Measurements from ENCODE around the gene ARL8B. TPM values are rescaled to one million over a fixed set of nuclear protein-coding genes. Genes with fewer than 3 reads are reported as not detected.
"Not testable (repeated sequence)": the region's sequence is repeated elsewhere in the genome, so short reads cannot be mapped to it uniquely, and the experiment has no call there.

The ARL8B gene
- total RNA-seq, 4 donors from 2014 or later, result 22.8 to 80.2 (median 51.2) TPM

DNA sequence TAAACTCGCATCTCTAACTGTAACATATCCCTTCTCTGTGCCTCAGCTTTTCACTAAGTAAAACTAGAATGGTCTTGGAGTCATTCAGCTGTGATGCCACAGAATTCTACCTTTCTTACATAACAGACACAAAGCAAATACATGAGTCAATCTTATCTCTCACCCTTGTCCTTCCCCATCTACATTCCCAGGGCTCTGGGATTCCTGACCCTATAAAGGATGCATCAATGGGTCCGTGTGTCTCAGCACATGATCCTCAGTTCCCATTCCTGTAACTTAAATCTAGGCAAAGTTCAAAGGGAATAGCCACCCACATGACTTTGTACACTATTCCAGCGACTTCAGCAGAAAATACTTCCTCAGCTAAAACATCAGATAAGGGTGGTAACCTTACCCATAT is 11.8 kb upstream of the ARL8B start:
- TF ChIP-seq, protein P1, sequence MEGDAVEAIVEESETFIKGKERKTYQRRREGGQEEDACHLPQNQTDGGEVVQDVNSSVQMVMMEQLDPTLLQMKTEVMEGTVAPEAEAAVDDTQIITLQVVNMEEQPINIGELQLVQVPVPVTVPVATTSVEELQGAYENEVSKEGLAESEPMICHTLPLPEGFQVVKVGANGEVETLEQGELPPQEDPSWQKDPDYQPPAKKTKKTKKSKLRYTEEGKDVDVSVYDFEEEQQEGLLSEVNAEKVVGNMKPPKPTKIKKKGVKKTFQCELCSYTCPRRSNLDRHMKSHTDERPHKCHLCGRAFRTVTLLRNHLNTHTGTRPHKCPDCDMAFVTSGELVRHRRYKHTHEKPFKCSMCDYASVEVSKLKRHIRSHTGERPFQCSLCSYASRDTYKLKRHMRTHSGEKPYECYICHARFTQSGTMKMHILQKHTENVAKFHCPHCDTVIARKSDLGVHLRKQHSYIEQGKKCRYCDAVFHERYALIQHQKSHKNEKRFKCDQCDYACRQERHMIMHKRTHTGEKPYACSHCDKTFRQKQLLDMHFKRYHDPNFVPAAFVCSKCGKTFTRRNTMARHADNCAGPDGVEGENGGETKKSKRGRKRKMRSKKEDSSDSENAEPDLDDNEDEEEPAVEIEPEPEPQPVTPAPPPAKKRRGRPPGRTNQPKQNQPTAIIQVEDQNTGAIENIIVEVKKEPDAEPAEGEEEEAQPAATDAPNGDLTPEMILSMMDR (IDR thresholded peaks at IDR 0.05), result no peak
- no peak for TF ChIP-seq POLR2A (IDR thresholded peaks at IDR 0.05)
- H3K4me1 ChIP-seq, result no peaks in the 10 kb centered on the region
- H3K9me3 ChIP-seq, result no peaks in the 10 kb centered on the region
- H3K36me3 ChIP-seq, result no peaks in the 10 kb centered on the region
- H3K4me3 ChIP-seq, result no peak overlapping the region
- intact Hi-C loops (cut with DNase I; ENCODE audit: low total_unique reads), result no loop called here
- DNase-seq, result no peak
- H3K27ac ChIP-seq, result no peak overlapping the region
- H3K27me3 ChIP-seq, result no peaks in the 10 kb centered on the region

DNA sequence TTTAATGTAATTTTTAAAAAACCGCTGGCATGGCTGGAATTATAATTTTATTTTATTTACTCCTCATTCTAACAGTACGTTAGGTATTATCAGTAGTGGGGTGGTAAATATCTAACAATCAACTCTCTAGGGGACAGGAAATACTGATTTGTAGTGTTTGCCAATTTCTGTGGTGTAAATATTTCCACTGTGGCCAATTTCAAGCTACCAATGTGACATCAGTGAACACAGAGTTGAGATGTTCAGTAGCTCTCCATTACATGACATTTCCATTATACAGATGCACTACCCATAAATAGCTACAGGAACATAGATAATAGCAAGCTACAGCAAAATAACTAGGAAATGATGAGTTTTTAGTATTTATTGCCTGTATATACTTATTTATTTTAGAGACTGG is 10.0 kb upstream of the ARL8B start:
- DNase-seq, result no peak
- no peaks in the 10 kb centered on the region for H3K9me3 ChIP-seq
- no peak overlapping the region for H3K27ac ChIP-seq
- no peak overlapping the region for H3K4me3 ChIP-seq
- no peaks in the 10 kb centered on the region for H3K36me3 ChIP-seq
- H3K4me1 ChIP-seq, result no peaks in the 10 kb centered on the region
- TF ChIP-seq, protein P1 (IDR thresholded peaks at IDR 0.05), result no peak
- no peak for TF ChIP-seq POLR2A (IDR thresholded peaks at IDR 0.05)
- H3K27me3 ChIP-seq, result no peaks in the 10 kb centered on the region
- intact Hi-C loops (cut with DNase I; ENCODE audit: low total_unique reads), result no loop called here

DNA sequence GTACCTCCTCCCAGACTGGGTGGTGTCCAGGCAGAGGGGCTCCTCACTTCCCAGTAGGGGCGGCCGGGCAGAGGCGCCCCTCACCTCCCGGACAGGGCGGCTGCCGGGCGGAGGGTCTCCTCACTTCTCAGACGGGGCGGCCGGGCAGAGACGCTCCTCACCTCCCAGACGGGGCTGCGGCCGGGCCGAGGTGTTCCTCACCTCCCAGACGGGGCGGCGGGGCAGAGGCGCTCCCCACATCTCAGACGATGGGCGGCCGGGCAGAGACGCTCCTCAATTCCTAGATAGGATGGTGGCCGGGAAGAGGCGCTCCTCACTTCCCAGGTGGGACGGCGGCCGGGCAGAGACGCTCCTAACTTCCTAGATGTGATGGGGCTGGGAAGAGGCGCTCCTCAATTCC is 8.4 kb upstream of the ARL8B start:
- H3K4me3 ChIP-seq; H3K36me3 ChIP-seq; intact Hi-C loops (cut with DNase I; ENCODE audit: low total_unique reads); H3K4me1 ChIP-seq; H3K27ac ChIP-seq; H3K9me3 ChIP-seq; H3K27me3 ChIP-seq; DNase-seq: not testable (repeated sequence)

DNA sequence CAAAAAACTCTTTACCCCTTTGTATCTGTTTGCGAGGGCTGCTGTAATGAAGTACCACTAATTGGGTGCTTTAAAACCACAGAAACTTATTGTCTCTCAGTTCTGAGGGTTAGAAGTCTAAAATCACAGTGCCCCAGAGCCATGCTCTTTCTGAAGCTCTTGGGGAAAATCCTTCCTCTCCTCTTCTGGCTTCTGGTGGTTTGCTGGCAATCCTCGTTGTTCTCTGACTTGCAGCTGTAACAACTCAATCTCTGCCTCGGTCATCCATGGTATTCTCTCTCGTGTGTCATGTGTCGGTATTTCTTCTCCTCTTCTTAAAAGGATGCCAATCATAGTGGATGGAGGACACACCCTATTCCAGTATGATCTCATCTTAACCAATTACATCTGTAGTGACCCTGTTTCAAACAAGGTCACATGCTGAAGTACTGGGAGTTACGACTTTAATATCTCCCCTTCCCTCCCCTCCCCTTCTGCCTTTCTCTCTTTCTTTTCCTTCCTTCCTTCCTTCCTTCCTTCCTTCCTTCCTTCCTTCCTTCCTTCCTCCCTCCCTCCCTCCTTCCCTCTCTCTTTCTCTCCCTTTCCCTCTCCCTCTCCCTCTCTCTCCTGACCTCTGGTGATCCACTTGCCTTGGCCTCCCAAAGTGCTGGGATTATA is 6.5 kb upstream of the ARL8B start:
- no peak for DNase-seq
- Histone ChIP-seq H3K4me1 (no peaks in the 10 kb centered on the region), H3K27me3 (no peaks in the 10 kb centered on the region), H3K36me3 (no peaks in the 10 kb centered on the region), H3K9me3 (no peaks in the 10 kb centered on the region), H3K27ac (no peak overlapping the region), H3K4me3 (no peak overlapping the region)
- intact Hi-C loops (cut with DNase I; ENCODE audit: low total_unique reads), result no loop called here
- TF ChIP-seq, protein P1 (IDR thresholded peaks at IDR 0.05), result no peak
- no peak for TF ChIP-seq POLR2A (IDR thresholded peaks at IDR 0.05)

DNA sequence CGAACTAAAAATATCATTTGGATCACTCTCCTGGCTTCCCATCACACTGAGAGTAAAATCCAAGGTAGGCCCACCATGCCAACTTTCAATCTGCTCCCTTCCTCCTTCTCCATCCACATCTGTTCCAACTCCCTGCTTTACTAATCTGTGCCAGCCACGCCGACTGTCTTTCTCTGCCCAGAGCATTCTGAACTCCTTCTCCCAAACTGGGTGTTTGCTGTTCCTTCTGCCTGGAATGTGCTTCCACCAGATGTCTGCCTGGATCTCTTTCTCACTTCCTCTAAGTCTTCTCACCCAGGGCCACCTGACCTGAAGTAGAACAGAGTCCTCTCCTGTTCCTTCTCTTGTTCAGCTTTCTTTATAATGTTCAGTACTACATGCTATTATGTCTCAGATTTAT is 5.6 kb upstream of the ARL8B start:
- TF ChIP-seq, protein P1 (IDR thresholded peaks at IDR 0.05), result no peak
- no peak for TF ChIP-seq POLR2A (IDR thresholded peaks at IDR 0.05)
- H3K36me3 ChIP-seq, result no peaks in the 10 kb centered on the region
- no peak for DNase-seq
- no peaks in the 10 kb centered on the region for H3K9me3 ChIP-seq
- H3K4me3 ChIP-seq, result no peak overlapping the region
- no peaks in the 10 kb centered on the region for H3K27me3 ChIP-seq
- intact Hi-C loops (cut with DNase I; ENCODE audit: low total_unique reads), result no loop called here
- H3K4me1 ChIP-seq, result no peaks in the 10 kb centered on the region
- no peak overlapping the region for H3K27ac ChIP-seq

DNA sequence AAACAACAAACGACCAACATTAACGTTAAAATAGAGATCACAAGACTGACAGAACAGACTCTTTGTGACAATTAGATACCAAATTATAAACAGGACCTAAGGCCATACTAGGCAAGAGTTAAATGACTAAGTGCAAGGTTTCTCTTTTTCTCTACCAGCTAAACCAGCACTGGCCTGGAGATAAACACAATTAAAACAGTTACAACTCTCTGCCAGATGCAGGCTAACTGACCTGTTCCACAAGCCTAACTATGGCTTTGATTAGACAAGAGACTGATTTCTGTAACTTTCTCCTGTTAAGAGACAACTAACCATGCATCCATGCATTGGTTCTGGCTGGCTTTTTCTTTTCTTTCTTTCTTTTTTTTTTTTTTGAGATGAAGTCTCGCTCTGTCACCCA is 1.6 kb upstream of the ARL8B start:
- no peak for TF ChIP-seq POLR2A (IDR thresholded peaks at IDR 0.05)
- TF ChIP-seq, protein P1 (IDR thresholded peaks at IDR 0.05), result no peak
- Histone ChIP-seq H3K27ac (no peak overlapping the region), H3K9me3 (no peaks in the 10 kb centered on the region), H3K27me3 (no peaks in the 10 kb centered on the region), H3K36me3 (no peaks in the 10 kb centered on the region), H3K4me3 (no peak overlapping the region), H3K4me1 (peaks cover 5 to 12% of the 10 kb centered on the region in 2 donors)
- DNase-seq, result no peak
- intact Hi-C loops (cut with DNase I; ENCODE audit: low total_unique reads), result no loop called here
